Measurements from ENCODE around the gene RYR2.

- TF ChIP-seq CTCF (IDR thresholded peaks at IDR 0.05), result no peak
- no peak for TF ChIP-seq POLR2A (IDR thresholded peaks at IDR 0.05)
Observed at GRCh38 chr1:237809099-237809498, 767.1 kb downstream of the RYR2 start.

Measured in esophagus squamous epithelium (tissue), 4 donors.